ENCODE measurements around the gene TRIM50.
"Not testable (repeated sequence)": the region's sequence is repeated elsewhere in the genome, so short reads cannot be mapped to it uniquely, and the experiment has no call there.

TRIM50 gene

GRCh38 chr7:73330772-73331171, 2.9 kb upstream of the TRIM50 start:
- H3K4me3 ChIP-seq (ENCODE audit: low read depth, low read length), result no peak overlapping the region
- no peak for TF ChIP-seq CTCF (IDR thresholded peaks at IDR 0.05; ENCODE audit: insufficient read depth, low read length, missing control alignments)
- POLR2A ChIA-PET, result no interaction called here
- DNase-seq (ENCODE audit: low read depth, low spot score), result no peak
- CTCF ChIA-PET, result interaction anchor here (0.7 to 2.8 kb wide), 4 partner anchors 12 to 404 kb away, joined by 3 to 15 read pairs (median 7); no protein-coding TSS in a partner anchor

- POLR2A ChIA-PET, result no interaction called here
- H3K4me3 ChIP-seq (ENCODE audit: low read depth, low read length), result no peak overlapping the region; the same call in 1 of the 2 replicates
- CTCF ChIA-PET, result interaction anchor here (0.7 to 2.8 kb wide), 4 partner anchors 13 to 405 kb away, joined by 3 to 15 read pairs (median 7); partner anchors contain the start of gene BAZ1B
- no peak for DNase-seq (ENCODE audit: low read depth, low spot score)
- TF ChIP-seq CTCF (IDR thresholded peaks at IDR 0.05; ENCODE audit: insufficient read depth, low read length, missing control alignments), result no peak
These were observed 2.1 kb upstream of the TRIM50 start for GRCh38 chr7:73329861-73330581.

GRCh38 chr7:73328696-73329095, 814 bp upstream of the TRIM50 start:
- no peak for TF ChIP-seq CTCF (IDR thresholded peaks at IDR 0.05; ENCODE audit: insufficient read depth, low read length, missing control alignments)
- POLR2A ChIA-PET, result no interaction called here
- CTCF ChIA-PET, result interaction anchor here (1.0 to 2.8 kb wide), 3 partner anchors 14 to 194 kb away, joined by 3 to 15 read pairs (median 11); partner anchors contain the start of gene BAZ1B
- no peak for DNase-seq (ENCODE audit: low read depth, low spot score)
- H3K4me3 ChIP-seq (ENCODE audit: low read depth, low read length), result no peak overlapping the region

- H3K4me3 ChIP-seq (ENCODE audit: low read depth, low read length); DNase-seq (ENCODE audit: low read depth, low spot score); POLR2A ChIA-PET: not testable (repeated sequence)
- CTCF ChIA-PET, result interaction anchor here (2.5 to 7.0 kb wide), 2 partner anchors 15 to 125 kb away, joined by 12 to 64 read pairs; no protein-coding TSS in a partner anchor
These were observed 433 bp downstream of the TRIM50 start for GRCh38 chr7:73327449-73327848.

- DNase-seq (ENCODE audit: low read depth, low spot score); H3K4me3 ChIP-seq (ENCODE audit: low read depth, low read length); POLR2A ChIA-PET: not testable (repeated sequence)
- CTCF ChIA-PET, result interaction anchor here (1.3 to 7.0 kb wide), 4 partner anchors 11 to 127 kb away, joined by 4 to 64 read pairs (median 9); no protein-coding TSS in a partner anchor
These were observed 2.5 kb downstream of the TRIM50 start for GRCh38 chr7:73325424-73325823.

GRCh38 chr7:73324081-73324845, 3.6 kb downstream of the TRIM50 start:
- H3K4me3 ChIP-seq (ENCODE audit: low read depth, low read length); POLR2A ChIA-PET; DNase-seq (ENCODE audit: low read depth, low spot score): not testable (repeated sequence)
- CTCF ChIA-PET, result interaction anchor here (0.6 to 7.0 kb wide), 18 partner anchors 9 to 136 kb away, joined by 3 to 64 read pairs (median 4); no protein-coding TSS in a partner anchor
- TF ChIP-seq CTCF (IDR thresholded peaks at IDR 0.05; ENCODE audit: insufficient read depth, low read length, missing control alignments), result peak; percentile 78

GRCh38 chr7:73323434-73324080, 4.3 kb downstream of the TRIM50 start:
- DNase-seq (ENCODE audit: low read depth, low spot score); POLR2A ChIA-PET; H3K4me3 ChIP-seq (ENCODE audit: low read depth, low read length): not testable (repeated sequence)
- CTCF ChIA-PET, result interaction anchor here (0.6 to 7.0 kb wide), 17 partner anchors 10 to 137 kb away, joined by 3 to 64 read pairs (median 4); no protein-coding TSS in a partner anchor

GRCh38 chr7:73320009-73320408, 7.9 kb downstream of the TRIM50 start:
- DNase-seq (ENCODE audit: low read depth, low spot score); H3K4me3 ChIP-seq (ENCODE audit: low read depth, low read length); POLR2A ChIA-PET: not testable (repeated sequence)
- CTCF ChIA-PET, result interaction anchor here (0.6 kb wide), 1 partner anchor 131 kb away, joined by 3 read pairs; no protein-coding TSS in a partner anchor

- POLR2A ChIA-PET, result not testable (repeated sequence)
These were observed 8.3 kb downstream of the TRIM50 start for GRCh38 chr7:73319541-73319940.

GRCh38 chr7:73318656-73319204, 9.2 kb downstream of the TRIM50 start:
- CTCF ChIA-PET; DNase-seq (ENCODE audit: low read depth, low spot score); POLR2A ChIA-PET; H3K4me3 ChIP-seq (ENCODE audit: low read depth, low read length): not testable (repeated sequence)

More at GRCh38 chr7:73319541-73319940, 8.3 kb downstream of the TRIM50 start:
- not testable (repeated sequence) for DNase-seq (ENCODE audit: low read depth, low spot score); H3K4me3 ChIP-seq (ENCODE audit: low read depth, low read length)
- CTCF ChIA-PET, result interaction anchor here (0.6 kb wide), 1 partner anchor 131 kb away, joined by 3 read pairs; no protein-coding TSS in a partner anchor
